Measurements from ENCODE around the gene LIPG. TPM values are rescaled to one million over a fixed set of nuclear protein-coding genes. Genes with fewer than 3 reads are reported as not detected.

The LIPG gene
- polyA plus RNA-seq, 5 donors, result 8.4 to 22.9 (median 10.9) TPM

DNA sequence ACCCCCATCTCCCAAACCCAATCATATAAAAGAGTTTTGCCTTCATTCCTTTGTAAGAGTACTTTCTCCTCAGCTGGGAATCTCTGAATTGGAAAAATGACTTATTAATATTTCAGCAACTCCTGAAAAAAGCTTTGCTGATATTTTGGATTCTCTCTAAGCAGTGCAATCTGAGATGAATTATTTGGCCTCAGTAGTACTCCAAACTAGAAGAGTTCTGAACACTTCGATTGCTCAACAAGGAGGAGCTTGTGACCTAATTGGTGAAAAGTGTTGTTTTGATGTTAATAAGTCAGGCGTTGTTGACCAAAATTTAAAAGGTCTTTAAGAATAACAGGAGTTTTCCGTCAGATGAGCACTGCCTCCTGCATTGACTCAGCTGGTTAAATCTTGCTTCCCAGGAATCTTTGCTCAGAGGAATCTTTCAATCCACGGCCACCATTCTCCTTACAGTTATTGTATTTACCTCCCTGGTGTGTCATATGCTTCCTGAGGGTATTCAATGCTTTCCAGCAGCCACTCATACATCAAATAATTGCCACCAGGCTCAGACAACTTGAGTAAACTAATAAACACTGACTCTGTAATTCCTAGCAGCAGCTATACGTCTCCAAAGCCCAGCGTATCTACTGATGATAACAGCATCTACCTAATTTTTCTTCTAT, 24.5 kb upstream of the LIPG start:
- no peak for DNase-seq

- DNase-seq, result no peak
Measured at GRCh38 chr18:49544362-49544761, 17.5 kb upstream of the LIPG start.

DNA sequence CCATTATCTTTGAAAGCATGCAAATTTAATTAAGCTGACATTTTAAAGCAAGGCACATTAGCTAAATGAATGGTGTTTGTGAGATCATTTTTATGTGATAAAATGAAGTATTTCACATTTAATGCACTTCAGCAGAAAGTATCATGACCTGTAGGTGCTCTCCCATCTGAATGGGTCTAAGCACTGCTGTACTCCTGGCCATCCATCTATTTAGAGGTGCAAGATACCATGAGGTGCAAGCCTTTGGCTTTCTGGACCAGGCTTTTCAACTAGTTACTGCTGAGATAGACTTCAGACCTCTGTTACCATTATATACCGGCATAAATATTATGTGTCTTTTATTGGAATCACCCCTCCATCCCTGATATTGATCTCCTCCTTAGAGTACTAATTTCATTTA, 15.6 kb upstream of the LIPG start:
- no peak for DNase-seq

DNA sequence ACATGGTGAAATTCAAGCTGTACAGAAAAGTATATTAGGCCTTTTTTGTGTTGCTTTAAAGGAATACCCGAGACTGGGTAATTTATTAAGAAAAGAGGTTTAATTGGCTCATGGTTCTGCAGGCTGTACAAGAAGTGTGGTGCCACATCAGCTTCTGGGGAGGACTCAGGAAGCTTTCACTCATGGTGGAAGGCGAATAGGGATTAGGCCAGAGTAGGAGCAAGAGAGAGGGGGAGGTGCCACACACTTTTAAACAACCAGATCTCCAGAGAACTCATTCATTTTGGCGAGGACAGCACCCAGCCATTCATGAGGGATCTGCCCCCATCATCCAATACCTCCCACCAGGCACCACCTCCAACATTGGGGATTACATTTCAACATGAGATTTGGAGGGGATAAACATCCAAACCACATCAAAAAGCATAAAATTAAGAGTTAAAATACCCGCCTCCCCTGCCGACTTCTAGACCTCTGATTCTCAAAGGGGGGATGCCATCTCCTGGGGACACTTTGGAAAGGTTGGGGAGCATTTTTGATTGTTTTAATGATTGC, 15.1 kb upstream of the LIPG start:
- no peak for DNase-seq

- DNase-seq, result no peak
Measured at GRCh38 chr18:49547701-49548100, 14.2 kb upstream of the LIPG start.

DNA sequence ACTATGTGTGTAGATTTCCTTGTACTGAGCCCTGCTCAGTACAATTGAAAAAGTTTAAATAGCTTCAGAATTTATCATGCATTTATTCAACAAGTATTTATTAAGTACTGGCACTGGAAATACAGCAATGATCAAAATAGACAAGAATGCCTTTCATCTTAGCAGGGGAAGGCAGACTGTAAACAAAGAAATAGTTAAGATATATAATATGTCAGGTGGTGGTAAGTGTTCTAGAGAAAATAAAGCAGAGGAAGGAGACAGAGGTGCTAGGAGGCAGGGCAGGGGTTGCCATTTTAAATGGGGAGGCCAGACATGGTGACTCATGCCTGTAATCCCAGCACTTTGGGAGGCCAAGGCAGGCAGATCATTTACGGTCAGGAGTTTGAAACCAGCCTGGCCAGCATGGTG, 13.6 kb upstream of the LIPG start:
- DNase-seq, result no peak

GRCh38 chr18:49550621-49551339, 11.1 kb upstream of the LIPG start:
- no peak for DNase-seq

GRCh38 chr18:49553003-49553402, 8.9 kb upstream of the LIPG start:
- DNase-seq, result no peak

DNA sequence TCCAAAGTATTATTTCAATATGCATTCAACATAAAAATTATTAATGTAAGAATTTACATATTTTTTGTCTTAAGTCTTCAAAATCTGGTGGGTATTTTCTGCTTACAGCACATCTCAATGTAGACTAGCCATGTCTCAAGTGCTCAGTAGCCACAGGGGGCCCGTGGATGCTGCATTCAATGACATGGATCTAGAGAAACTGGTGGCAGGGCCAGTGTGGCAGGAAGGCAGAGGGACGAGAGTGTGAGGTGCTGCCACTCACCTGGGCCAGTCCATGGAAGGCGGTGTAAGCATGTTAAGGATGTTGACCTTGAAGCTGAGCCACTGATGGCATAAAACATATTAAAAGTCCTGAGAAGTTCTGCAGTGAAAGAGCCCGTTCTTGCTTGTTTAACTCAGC, 6.2 kb upstream of the LIPG start:
- DNase-seq, result no peak

DNA sequence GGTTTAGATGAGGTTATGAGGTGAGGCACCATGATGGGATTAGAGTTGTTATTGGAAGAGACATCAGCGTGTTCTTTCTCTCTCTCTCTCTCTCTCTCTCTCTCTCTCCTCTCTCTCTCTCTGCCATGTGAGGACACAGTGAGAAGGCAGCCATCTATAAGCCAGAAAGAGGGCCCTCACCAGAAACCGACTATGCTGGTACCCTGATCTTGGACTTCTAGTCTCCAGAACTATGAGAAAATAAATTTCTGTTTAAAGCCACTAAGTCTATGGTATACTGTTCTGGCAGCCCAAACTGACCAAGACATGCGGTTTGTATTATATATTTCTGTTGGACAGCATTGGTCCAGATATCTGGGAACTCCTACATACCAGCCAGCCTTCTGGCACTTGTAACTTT, 3.5 kb upstream of the LIPG start:
- DNase-seq, result no peak

DNA sequence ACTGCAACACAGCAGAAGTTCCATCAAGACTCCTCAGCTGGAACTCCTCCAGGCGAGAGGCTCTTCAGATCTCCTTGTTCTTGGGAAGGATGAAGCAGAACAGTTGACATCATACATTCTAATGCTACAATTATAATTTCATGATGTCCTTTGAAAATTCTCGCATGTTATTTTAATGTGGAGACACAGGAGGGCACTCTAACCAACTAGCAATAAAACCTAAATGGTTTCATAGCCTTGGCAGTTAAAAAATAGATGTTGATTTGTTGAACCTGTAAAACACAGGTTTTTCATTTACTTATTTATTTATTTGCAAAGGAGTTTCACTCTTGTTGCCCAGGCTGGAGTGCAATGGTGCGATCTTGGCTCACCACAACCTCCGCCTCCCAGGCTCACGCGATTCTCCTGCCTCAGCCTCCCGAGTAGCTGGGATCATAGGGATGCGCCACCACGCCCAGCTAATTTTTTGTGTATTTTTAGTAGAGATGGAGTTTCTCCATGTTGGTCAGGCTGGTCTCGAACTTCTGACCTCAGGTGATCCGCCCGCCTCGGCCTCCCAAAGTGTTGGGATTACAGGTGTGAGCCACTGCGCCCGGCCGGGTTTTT, 2.4 kb upstream of the LIPG start:
- DNase-seq, result peak in 1 of 2 donors; percentile 23

GRCh38 chr18:49560277-49560623, 1.6 kb upstream of the LIPG start:
- DNase-seq, result no peak

DNA sequence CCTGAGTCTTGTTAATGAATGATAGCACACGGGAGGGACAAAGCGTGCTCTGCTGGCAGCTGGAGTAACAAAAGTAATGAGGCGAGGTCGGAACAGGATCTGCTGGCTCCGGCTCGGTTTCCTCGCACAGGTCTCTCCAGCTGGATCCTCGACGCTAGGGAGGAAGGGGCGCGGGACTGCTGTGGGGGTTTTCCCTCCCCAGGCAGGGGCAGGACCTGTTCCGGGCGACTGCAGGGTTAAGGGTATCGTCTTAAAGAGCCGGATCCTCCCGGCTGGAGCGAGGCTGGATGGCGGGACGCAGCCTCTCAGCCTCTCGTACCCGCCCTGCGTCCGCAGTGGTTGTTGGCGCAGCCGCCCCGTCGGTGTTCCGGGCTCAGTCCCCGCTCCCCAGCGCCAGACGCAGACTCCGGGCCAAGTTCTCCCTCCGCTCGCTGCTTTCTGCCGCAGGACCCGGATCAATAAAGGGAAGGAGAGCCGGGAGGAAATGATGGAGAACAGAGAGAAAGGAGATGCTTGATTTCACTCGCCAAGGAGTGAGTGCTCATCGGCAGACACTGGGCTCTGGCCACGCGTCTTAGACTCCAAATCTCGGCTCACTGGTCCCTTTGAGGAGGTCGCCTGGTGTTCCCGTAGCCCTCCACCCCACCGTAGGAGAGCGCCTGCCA, 1.1 kb upstream of the LIPG start:
- DNase-seq, result no peak

GRCh38 chr18:49562481-49563129, 748 bp downstream of the LIPG start:
- no peak for DNase-seq

GRCh38 chr18:49563130-49563540, 1.3 kb downstream of the LIPG start:
- DNase-seq, result no peak

DNA sequence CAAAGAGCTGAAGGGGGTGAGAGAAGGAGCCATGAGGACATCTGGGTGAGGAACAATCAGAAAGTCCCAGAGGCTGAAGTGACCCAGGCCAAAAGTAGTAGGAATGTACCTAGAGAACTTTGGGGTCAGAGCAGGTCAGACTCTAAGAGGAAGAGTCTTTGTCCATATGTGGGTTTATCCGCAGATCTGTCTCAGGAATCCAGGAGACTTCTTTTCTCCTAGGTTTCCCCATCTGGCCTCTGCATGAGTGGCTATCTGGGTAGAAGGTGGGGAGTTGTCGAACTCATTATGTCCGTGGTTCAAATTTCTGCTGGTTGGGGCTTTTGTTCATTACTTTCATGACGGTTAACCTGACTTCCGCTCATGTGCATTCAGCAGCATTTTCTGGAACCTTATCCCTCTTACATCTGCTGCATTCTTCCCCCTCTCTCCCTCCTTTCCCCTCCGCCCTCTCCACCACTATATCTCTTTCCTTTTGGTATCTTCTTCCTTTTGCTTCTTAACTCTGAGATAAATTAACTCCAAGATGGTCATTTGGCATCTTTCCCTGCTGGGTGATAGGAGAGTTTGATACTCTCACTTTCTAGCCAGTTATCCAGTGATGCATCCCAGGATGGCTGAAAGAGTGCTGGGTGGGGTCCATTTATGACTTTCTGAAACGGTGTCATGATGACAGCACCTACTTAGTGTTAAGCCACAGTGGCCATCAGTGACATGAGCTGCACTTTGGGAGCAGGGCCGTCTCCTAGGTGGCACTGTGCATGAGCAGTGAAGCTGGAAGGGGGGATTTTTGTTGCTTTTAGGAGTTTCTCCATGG, 2.1 kb downstream of the LIPG start:
- no peak for DNase-seq

DNA sequence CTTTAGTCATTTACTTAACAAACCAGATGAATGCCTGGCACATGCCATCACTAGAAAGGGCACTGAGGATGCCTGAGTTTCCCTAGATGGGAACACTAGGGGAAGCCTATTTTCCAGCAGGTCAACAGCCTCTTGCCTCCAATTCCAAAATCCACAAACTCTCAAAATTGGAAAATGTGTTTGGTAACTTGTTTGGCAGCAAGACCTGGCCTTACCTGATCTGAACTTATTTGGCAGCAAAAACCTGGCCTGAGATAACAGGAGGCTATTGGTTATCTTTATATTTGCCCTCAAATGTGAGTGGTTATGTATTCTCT, 2.6 kb downstream of the LIPG start:
- no peak for DNase-seq

GRCh38 chr18:49565101-49565500, 3.2 kb downstream of the LIPG start:
- DNase-seq, result no peak

DNA sequence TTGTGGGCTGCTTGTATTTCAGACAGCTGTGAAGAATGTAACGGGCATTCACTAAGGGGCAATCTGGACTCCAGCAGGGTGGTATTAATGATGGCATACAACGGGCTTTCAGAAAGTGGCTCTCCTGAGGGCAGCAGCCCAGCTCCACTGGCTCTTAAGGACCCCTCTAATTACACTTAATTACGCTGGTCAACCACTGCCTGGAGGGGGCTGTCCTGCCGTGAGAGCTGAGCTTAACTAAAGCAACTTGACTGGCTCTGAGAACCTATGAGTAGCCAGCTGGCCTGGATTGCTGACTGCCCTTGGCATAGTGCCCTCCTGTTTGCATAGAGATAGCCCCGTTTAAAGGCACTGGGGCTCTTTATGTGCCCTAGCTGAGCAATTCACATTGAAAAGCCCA, 3.8 kb downstream of the LIPG start:
- peak in 1 of 2 donors; percentile 40 for DNase-seq

- DNase-seq, result no peak
Measured at GRCh38 chr18:49566217-49566770, 4.4 kb downstream of the LIPG start.

GRCh38 chr18:49566985-49567384, 5.1 kb downstream of the LIPG start:
- no peak for DNase-seq

Measured in right lung (tissue), 5 donors.